GM15510 (cell line): ENCODE results near the gene UROS.

Source experiments
- POLR2A ChIP-seq: IDR thresholded peaks from 3 replicates; pipeline ENCODE4 v1.6.1; 2011; ENCODE audit warnings: borderline replicate concordance; ENCODE audit not compliant: insufficient read length; ENCODE audit errors: extremely low read depth

Gene UROS

GRCh38 chr10:125783408-125783807 is 39.6 kb downstream of the UROS start:
- no peak for TF ChIP-seq POLR2A

- no peak for TF ChIP-seq POLR2A
Observed at GRCh38 chr10:125782616-125783015, 40.4 kb downstream of the UROS start.

- no peak for TF ChIP-seq POLR2A
Observed at GRCh38 chr10:125782054-125782453, 41.0 kb downstream of the UROS start.

- TF ChIP-seq POLR2A: no peak
Observed at GRCh38 chr10:125781374-125781773, 41.7 kb downstream of the UROS start.

GRCh38 chr10:125779403-125780327 is 43.4 kb downstream of the UROS start:
- TF ChIP-seq POLR2A: no peak

- TF ChIP-seq POLR2A: no peak
Observed at GRCh38 chr10:125778556-125778955, 44.5 kb downstream of the UROS start.

- no peak for TF ChIP-seq POLR2A
Observed at GRCh38 chr10:125777806-125778205, 45.3 kb downstream of the UROS start.

GRCh38 chr10:125775491-125776106 is 47.5 kb downstream of the UROS start, which contains the start of gene MMP21:
TSS of gene MMP21 (minus strand) at chr10:125775821. CDS start at chr10:125775821, 0 bp downstream.
- no peak for TF ChIP-seq POLR2A

GRCh38 chr10:125774581-125775191 is 48.4 kb downstream of the UROS start:
- TF ChIP-seq POLR2A: no peak

GRCh38 chr10:125773687-125774543 is 49.1 kb downstream of the UROS start:
- TF ChIP-seq POLR2A: no peak

GRCh38 chr10:125772864-125773180 is 50.2 kb downstream of the UROS start:
- TF ChIP-seq POLR2A: no peak

GRCh38 chr10:125772112-125772863 is 50.8 kb downstream of the UROS start:
- TF ChIP-seq POLR2A: no peak

- no peak for TF ChIP-seq POLR2A
Observed at GRCh38 chr10:125770844-125771243, 52.2 kb downstream of the UROS start.

- no peak for TF ChIP-seq POLR2A
Observed at GRCh38 chr10:125769175-125769574, 53.9 kb downstream of the UROS start.
